ENCODE results near the gene TSC2.
"Not testable (repeated sequence)": the region's sequence is repeated elsewhere in the genome, so short reads cannot be mapped to it uniquely, and the experiment has no call there.

TSC2 gene

GRCh38 chr16:2114885-2115590 is 67.3 kb downstream of the TSC2 start:
- in situ Hi-C loops (cut with MboI; ENCODE audit: low pct_unique_long_range_greater_than_20kb, low sequenced_read_pairs, unreplicated experiment); DNase-seq (ENCODE audit: low spot score): not testable (repeated sequence)

DNA sequence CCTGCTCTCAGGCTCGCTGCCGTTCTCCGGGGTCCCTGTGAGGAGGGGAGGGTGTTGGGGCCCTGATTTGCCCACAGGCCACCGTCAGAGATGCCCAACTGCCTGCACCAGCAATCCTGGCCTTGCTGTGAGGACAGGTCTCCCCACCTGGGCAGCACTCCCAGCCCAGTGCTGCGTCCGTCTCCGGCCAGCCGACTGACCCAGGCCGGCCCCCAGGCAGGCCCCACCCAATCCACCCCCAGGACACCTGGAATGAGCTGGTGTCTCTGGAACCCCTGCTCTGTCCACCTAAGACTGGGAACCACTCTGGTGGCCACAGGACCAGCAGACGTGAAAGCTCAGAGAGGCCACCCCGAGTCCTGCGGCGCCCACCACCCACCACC is 67.8 kb downstream of the TSC2 start:
- DNase-seq (ENCODE audit: low spot score) = no peak
- TF ChIP-seq, protein P1, sequence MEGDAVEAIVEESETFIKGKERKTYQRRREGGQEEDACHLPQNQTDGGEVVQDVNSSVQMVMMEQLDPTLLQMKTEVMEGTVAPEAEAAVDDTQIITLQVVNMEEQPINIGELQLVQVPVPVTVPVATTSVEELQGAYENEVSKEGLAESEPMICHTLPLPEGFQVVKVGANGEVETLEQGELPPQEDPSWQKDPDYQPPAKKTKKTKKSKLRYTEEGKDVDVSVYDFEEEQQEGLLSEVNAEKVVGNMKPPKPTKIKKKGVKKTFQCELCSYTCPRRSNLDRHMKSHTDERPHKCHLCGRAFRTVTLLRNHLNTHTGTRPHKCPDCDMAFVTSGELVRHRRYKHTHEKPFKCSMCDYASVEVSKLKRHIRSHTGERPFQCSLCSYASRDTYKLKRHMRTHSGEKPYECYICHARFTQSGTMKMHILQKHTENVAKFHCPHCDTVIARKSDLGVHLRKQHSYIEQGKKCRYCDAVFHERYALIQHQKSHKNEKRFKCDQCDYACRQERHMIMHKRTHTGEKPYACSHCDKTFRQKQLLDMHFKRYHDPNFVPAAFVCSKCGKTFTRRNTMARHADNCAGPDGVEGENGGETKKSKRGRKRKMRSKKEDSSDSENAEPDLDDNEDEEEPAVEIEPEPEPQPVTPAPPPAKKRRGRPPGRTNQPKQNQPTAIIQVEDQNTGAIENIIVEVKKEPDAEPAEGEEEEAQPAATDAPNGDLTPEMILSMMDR (IDR thresholded peaks at IDR 0.05; ENCODE audit: extremely low read depth, insufficient read depth, missing control alignments) = no peak
- in situ Hi-C loops (cut with MboI; ENCODE audit: low pct_unique_long_range_greater_than_20kb, low sequenced_read_pairs, unreplicated experiment) = no loop called here

GRCh38 chr16:2116428-2116827 is 68.6 kb downstream of the TSC2 start:
- DNase-seq (ENCODE audit: low spot score); in situ Hi-C loops (cut with MboI; ENCODE audit: low pct_unique_long_range_greater_than_20kb, low sequenced_read_pairs, unreplicated experiment): not testable (repeated sequence)

GRCh38 chr16:2117341-2117740 is 69.6 kb downstream of the TSC2 start:
- DNase-seq (ENCODE audit: low spot score); in situ Hi-C loops (cut with MboI; ENCODE audit: low pct_unique_long_range_greater_than_20kb, low sequenced_read_pairs, unreplicated experiment): not testable (repeated sequence)

- DNase-seq (ENCODE audit: low spot score); in situ Hi-C loops (cut with MboI; ENCODE audit: low pct_unique_long_range_greater_than_20kb, low sequenced_read_pairs, unreplicated experiment): not testable (repeated sequence)
These were observed 70.4 kb downstream of the TSC2 start for GRCh38 chr16:2117960-2118722.

GRCh38 chr16:2121325-2121724 is 73.5 kb downstream of the TSC2 start:
- TF ChIP-seq, protein P1 (IDR thresholded peaks at IDR 0.05; ENCODE audit: extremely low read depth, insufficient read depth, missing control alignments) = peak; percentile 33
- in situ Hi-C loops (cut with MboI; ENCODE audit: low pct_unique_long_range_greater_than_20kb, low sequenced_read_pairs, unreplicated experiment); DNase-seq (ENCODE audit: low spot score): not testable (repeated sequence)

GRCh38 chr16:2121853-2122252 is 74.1 kb downstream of the TSC2 start:
- TF ChIP-seq, protein P1 (IDR thresholded peaks at IDR 0.05; ENCODE audit: extremely low read depth, insufficient read depth, missing control alignments) = no peak
- in situ Hi-C loops (cut with MboI; ENCODE audit: low pct_unique_long_range_greater_than_20kb, low sequenced_read_pairs, unreplicated experiment) = no loop called here
- no peak for DNase-seq (ENCODE audit: low spot score)

GRCh38 chr16:2122429-2122828 is 74.6 kb downstream of the TSC2 start:
- no peak for DNase-seq (ENCODE audit: low spot score)
- in situ Hi-C loops (cut with MboI; ENCODE audit: low pct_unique_long_range_greater_than_20kb, low sequenced_read_pairs, unreplicated experiment) = no loop called here
- TF ChIP-seq, protein P1 (IDR thresholded peaks at IDR 0.05; ENCODE audit: extremely low read depth, insufficient read depth, missing control alignments) = no peak

DNA sequence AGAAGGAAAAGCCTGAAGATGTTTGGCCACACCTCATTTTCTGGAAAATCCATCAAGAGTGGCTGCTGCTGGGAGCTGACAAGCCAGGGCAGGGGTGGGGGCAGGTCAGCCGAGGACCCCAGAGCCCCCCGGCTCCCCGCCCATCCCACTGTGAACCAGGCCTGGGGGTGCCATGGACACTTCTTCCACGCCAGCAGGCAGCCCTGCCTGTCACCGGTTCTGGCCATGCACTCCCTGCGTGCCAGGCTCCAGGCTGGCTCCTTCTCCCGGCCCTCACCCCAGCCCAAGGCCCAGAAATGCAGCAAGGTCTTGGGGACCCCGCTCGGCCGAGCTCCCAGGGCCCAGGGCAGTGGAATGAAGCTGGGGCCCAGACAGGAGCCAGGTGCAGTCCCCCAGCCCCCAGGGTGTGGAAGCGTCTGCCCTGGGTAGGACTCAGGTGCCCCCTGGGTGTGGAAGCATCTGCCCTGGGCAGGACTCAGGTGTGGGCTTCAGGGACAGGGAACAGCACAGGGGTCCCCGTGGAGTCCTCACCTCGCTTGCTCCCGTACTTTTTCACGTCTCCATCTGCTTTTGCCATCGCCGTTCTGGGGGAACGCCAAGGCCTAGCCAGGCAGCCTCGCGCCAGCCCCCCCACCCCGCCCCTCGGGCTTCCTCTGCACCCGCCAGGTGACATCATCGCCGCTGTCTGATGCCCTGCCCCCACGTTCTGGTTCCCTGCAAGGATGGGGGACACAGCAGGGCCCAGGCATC is 75.3 kb downstream of the TSC2 start:
- DNase-seq (ENCODE audit: low spot score); in situ Hi-C loops (cut with MboI; ENCODE audit: low pct_unique_long_range_greater_than_20kb, low sequenced_read_pairs, unreplicated experiment): not testable (repeated sequence)

GRCh38 chr16:2123706-2124376 is 76.1 kb downstream of the TSC2 start:
- DNase-seq (ENCODE audit: low spot score); in situ Hi-C loops (cut with MboI; ENCODE audit: low pct_unique_long_range_greater_than_20kb, low sequenced_read_pairs, unreplicated experiment): not testable (repeated sequence)

DNA sequence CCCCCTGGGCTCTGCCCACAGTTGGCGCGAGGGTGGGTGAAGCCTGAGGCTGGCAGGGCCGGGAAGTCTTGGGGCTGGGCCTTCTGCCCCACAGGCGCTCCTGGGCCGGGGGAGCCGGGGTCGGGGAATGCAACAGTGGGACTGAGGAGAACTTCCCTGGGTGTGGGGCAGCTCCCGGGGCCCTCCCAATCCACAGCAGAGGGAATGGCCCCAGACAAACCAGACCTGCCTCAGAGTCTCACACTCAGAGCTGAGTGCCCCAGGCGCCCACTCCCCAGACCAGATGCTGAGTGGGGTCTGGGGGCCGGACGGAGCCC is 76.5 kb downstream of the TSC2 start:
- in situ Hi-C loops (cut with MboI; ENCODE audit: low pct_unique_long_range_greater_than_20kb, low sequenced_read_pairs, unreplicated experiment); DNase-seq (ENCODE audit: low spot score): not testable (repeated sequence)

Measured in GM13977 (cell line).